CD14-positive monocyte (primary cell): ENCODE data around the gene INPP5A. TPM values are rescaled to one million over a fixed set of nuclear protein-coding genes. Genes with fewer than 3 reads are reported as not detected.
A peak's percentile ranks its signal among the peaks of the same experiment; 100 is the strongest.

Experiments
- DNase-seq, 3 donors: peaks; one replicate each; pipeline ENCODE4 v3.0.0-alpha.2; 2011 to 2022
- H2AFZ ChIP-seq: 2 replicates; pipeline ENCODE4 v1.6.0; 2012; ENCODE audit warnings: mild to moderate bottlenecking, low read depth, low read length, inconsistent platforms; ENCODE audit not compliant: insufficient read depth, poor library complexity, severe bottlenecking
- H3K27ac ChIP-seq, 2 donors: 1 replicate in 1 of 2; 2 replicates in 1 of 2; pipeline ENCODE4 v1.5.1; 2012 to 2013; ENCODE audit warnings: low read length in 2 of 2, control low read depth in 1 of 2, inconsistent platforms in 1 of 2, low read depth in 1 of 2, mild to moderate bottlenecking in 1 of 2
- H3K27me3 ChIP-seq, 2 donors: one replicate each; pipeline versions ENCODE4 v1.6.0 to v1.6.1; 2011 to 2013; ENCODE audit warnings: low read length in 2 of 2; ENCODE audit not compliant: control insufficient read depth in 2 of 2, insufficient read depth in 2 of 2
- H3K36me3 ChIP-seq, 2 donors: replicated peaks in 1 of 2; 1 replicate in 1 of 2; 2 replicates in 1 of 2; pipeline versions ENCODE4 v1.5.1 to v1.6.1; 2012 to 2013; ENCODE audit warnings: low read length in 2 of 2, control low read depth in 1 of 2, inconsistent platforms in 1 of 2, mild to moderate bottlenecking in 1 of 2; ENCODE audit not compliant: insufficient read depth in 2 of 2, control insufficient read depth in 1 of 2
- H3K4me1 ChIP-seq, 2 donors: 1 replicate in 1 of 2; 2 replicates in 1 of 2; pipeline versions ENCODE4 v1.5.1 to v1.6.1; 2012 to 2013; ENCODE audit warnings: low read length in 2 of 2, control low read depth in 1 of 2, inconsistent platforms in 1 of 2, mild to moderate bottlenecking in 1 of 2, moderate library complexity in 1 of 2; ENCODE audit not compliant: insufficient read depth in 2 of 2, control insufficient read depth in 1 of 2
- H3K4me2 ChIP-seq: replicated peaks from 2 replicates; pipeline ENCODE3; 2012; ENCODE audit warnings: low read length, moderate library complexity, mild to moderate bottlenecking; ENCODE audit not compliant: poor library complexity, severe bottlenecking; ENCODE audit errors: extremely low read depth
- H3K4me3 ChIP-seq, 3 experiments: fragments of 200-600 bp in 1 of 3; sonication (generic) in 1 of 3; replicated peaks in 1 of 3; 1 replicate in 2 of 3; 2 replicates in 1 of 3; pipeline ENCODE4 v1.5.1; 2011 to 2013; ENCODE audit warnings: low read length in 3 of 3, mild to moderate bottlenecking in 3 of 3, control low read depth in 2 of 3, low read depth in 2 of 3, inconsistent platforms in 1 of 3, moderate library complexity in 1 of 3
- H3K79me2 ChIP-seq: 2 replicates; pipeline ENCODE4 v1.6.0; 2012; ENCODE audit warnings: mild to moderate bottlenecking, control low read depth, inconsistent platforms, low read length, moderate library complexity; ENCODE audit not compliant: insufficient read depth
- H3K9ac ChIP-seq: 2 replicates; pipeline ENCODE4 v1.6.0; 2017; ENCODE audit warnings: low read length, mild to moderate bottlenecking; ENCODE audit not compliant: insufficient read depth, poor library complexity, severe bottlenecking
- H3K9me3 ChIP-seq, 2 donors: replicated peaks in 1 of 2; 1 replicate in 1 of 2; 2 replicates in 1 of 2; pipeline versions ENCODE4 v1.5.1 to v1.6.1; 2012 to 2013; ENCODE audit warnings: low read length in 2 of 2, control low read depth in 1 of 2; ENCODE audit not compliant: control insufficient read depth in 1 of 2, insufficient read depth in 1 of 2
- H4K20me1 ChIP-seq: 2 replicates; pipeline ENCODE4 v1.6.0; 2012; ENCODE audit warnings: mild to moderate bottlenecking, low read length, control low read depth, moderate library complexity; ENCODE audit not compliant: insufficient read depth
- H3K27ac Mint-ChIP-seq, 7 donors: one replicate each; pipeline ENCODE4 v1.8.0; 2020; ENCODE audit warnings: mild to moderate bottlenecking in 7 of 7, mixed read lengths in 7 of 7, moderate library complexity in 6 of 7, inconsistent platforms in 2 of 7
- H3K27me3 Mint-ChIP-seq, 3 donors: one replicate each; pipeline ENCODE4 v1.8.0; 2021 to 2022; ENCODE audit warnings: low read depth in 3 of 3, mild to moderate bottlenecking in 3 of 3, mixed read lengths in 3 of 3, moderate library complexity in 3 of 3, inconsistent platforms in 1 of 3
- H3K36me3 Mint-ChIP-seq, 2 donors: one replicate each; pipeline ENCODE4 v1.8.0; 2020; ENCODE audit warnings: mixed read lengths in 2 of 2, inconsistent platforms in 1 of 2, mild to moderate bottlenecking in 1 of 2
- H3K4me1 Mint-ChIP-seq: one replicate; pipeline ENCODE4 v1.8.0; 2020; ENCODE audit warnings: mild to moderate bottlenecking, mixed read lengths
- H3K4me3 Mint-ChIP-seq, 2 donors: one replicate each; pipeline ENCODE4 v1.8.0; 2020; ENCODE audit warnings: mild to moderate bottlenecking in 2 of 2, mixed read lengths in 2 of 2, moderate library complexity in 1 of 2
- H3K9me3 Mint-ChIP-seq, 7 donors: one replicate each; pipeline ENCODE4 v1.8.0; 2020 to 2022; ENCODE audit warnings: mixed read lengths in 7 of 7, mild to moderate bottlenecking in 6 of 7, moderate library complexity in 6 of 7, inconsistent platforms in 2 of 7
- WGBS: methylation state at CpG from one replicate; pipeline ENCODE4 v1.1.5; 2013; ENCODE audit warnings: missing lambda C conversion rate; ENCODE audit not compliant: insufficient coverage; 5-methylcytosine and 5-hydroxymethylcytosine counted together
- intact Hi-C, 2 donors: fragments of 100-400 bp; cut with micrococcal nuclease; formaldehyde crosslinking; loops; one replicate each; pipeline versions ENCODE4 v1.15.0 to v1.15.1; 2023
- polyA plus RNA-seq, 3 donors: library from polyadenylated mRNA; depleted of rRNA in 1 of 3; unstranded in 2 of 3; stranded (reverse) in 1 of 3; fragments of 300-500 nt in 2 of 3; fragments of >200 nt in 1 of 3; fragmentation: Illumina TruSeq in 2 of 3; gene quantifications; 1 replicate in 2 of 3; 2 replicates in 1 of 3; pipeline ENCODE4 v1.2.3, GENCODE V29; 2012 to 2021
- TF ChIP-seq, protein P1 (sequence below): fragments of 200-600 bp; IDR thresholded peaks from one replicate; pipeline ENCODE4 v1.8.0; 2022; ENCODE audit warnings: antibody characterized with exemption, mild to moderate bottlenecking

INPP5A gene
- polyA plus RNA-seq, 3 donors: 0.87 to 17.2 (median 2.9) TPM

DNA sequence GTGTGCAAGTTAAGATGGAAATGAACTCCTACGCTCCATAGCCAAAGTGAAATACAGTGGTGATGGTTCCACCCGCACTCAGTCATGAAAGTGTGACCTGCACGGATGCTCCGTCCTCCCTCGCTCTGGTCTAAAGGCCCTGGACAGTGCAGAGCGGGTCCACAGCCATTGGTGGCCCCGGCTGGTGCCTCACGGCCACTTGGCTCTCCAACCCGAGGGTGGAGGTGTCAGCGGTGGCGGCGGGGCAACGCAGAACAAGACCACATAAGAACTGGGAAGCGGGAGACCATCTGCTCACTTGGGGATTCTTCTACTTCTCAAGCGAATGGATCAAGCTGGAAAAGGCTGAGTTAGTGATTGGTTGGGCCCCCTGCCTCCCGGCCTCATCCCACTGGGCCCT is 187.6 kb downstream of the INPP5A start:
- no peak overlapping the region for H3K4me3 Mint-ChIP-seq
- WGBS: 99% methylated on average over 11 of the region's 16 CpGs
- Histone ChIP-seq H2AFZ (no peak overlapping the region), H3K9me3 (peaks cover 0 to 1% of the 10 kb centered on the region in 2 donors), H3K4me3 (no peak overlapping the region), H3K36me3 (peaks cover 39 to 60% of the 10 kb centered on the region in 2 donors), H4K20me1 (no peaks in the 10 kb centered on the region), H3K27me3 (no peaks in the 10 kb centered on the region), H3K79me2 (no peaks in the 10 kb centered on the region), H3K27ac (no peak overlapping the region), H3K9ac (no peak overlapping the region), H3K4me1 (no peaks in the 10 kb centered on the region), H3K4me2 (no peak overlapping the region)
- peaks cover 55 to 76% of the 10 kb centered on the region in 2 donors for H3K36me3 Mint-ChIP-seq
- TF ChIP-seq, protein P1, sequence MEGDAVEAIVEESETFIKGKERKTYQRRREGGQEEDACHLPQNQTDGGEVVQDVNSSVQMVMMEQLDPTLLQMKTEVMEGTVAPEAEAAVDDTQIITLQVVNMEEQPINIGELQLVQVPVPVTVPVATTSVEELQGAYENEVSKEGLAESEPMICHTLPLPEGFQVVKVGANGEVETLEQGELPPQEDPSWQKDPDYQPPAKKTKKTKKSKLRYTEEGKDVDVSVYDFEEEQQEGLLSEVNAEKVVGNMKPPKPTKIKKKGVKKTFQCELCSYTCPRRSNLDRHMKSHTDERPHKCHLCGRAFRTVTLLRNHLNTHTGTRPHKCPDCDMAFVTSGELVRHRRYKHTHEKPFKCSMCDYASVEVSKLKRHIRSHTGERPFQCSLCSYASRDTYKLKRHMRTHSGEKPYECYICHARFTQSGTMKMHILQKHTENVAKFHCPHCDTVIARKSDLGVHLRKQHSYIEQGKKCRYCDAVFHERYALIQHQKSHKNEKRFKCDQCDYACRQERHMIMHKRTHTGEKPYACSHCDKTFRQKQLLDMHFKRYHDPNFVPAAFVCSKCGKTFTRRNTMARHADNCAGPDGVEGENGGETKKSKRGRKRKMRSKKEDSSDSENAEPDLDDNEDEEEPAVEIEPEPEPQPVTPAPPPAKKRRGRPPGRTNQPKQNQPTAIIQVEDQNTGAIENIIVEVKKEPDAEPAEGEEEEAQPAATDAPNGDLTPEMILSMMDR: no peak
- peaks cover 0 to 3% (median 0%) of the 10 kb centered on the region in 3 donors for H3K27me3 Mint-ChIP-seq
- peak overlapping the region in 1 of 7 donors; percentile 67 for H3K27ac Mint-ChIP-seq
- no peak for DNase-seq
- H3K9me3 Mint-ChIP-seq: peaks cover 0 to 2% (median 0%) of the 10 kb centered on the region in 7 donors
- intact Hi-C loops: no loop called here
- H3K4me1 Mint-ChIP-seq: peaks cover 2% of the 10 kb centered on the region

DNA sequence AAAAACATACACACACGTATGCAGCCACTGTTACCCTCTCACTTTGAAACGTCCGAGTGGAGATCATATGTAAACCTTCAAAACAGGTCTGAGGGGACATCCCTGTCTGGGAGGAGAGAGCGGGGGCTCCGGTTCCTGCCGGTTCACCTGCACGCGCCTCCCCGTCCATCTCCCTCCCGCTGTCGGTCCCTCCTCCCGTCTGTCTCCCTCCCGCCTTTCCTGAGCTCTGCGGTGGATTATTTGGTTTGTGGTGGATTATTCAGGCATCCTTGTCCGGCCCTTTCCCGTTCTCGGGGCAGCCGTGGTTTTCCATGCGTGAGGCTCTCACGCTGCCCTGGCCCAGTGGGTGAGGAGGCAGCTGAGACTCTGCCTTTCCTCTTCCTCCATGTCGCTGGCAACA is 188.6 kb downstream of the INPP5A start:
- Histone ChIP-seq H3K9me3 (no peaks in the 10 kb centered on the region), H3K4me1 (no peaks in the 10 kb centered on the region), H3K9ac (no peak overlapping the region), H3K79me2 (no peaks in the 10 kb centered on the region), H3K4me2 (no peak overlapping the region), H4K20me1 (no peaks in the 10 kb centered on the region), H3K4me3 (no peak overlapping the region), H2AFZ (no peak overlapping the region), H3K27ac (no peak overlapping the region), H3K36me3 (peaks cover 41 to 69% of the 10 kb centered on the region in 2 donors), H3K27me3 (no peaks in the 10 kb centered on the region)
- H3K9me3 Mint-ChIP-seq: peaks cover 0 to 1% (median 0%) of the 10 kb centered on the region in 7 donors
- peaks cover 2% of the 10 kb centered on the region for H3K4me1 Mint-ChIP-seq
- peaks cover 60 to 84% of the 10 kb centered on the region in 2 donors for H3K36me3 Mint-ChIP-seq
- TF ChIP-seq, protein P1: no peak
- H3K27me3 Mint-ChIP-seq: peaks cover 0 to 3% (median 0%) of the 10 kb centered on the region in 3 donors
- H3K27ac Mint-ChIP-seq: peak overlapping the region in 2 of 7 donors; percentile 15 to 33
- H3K4me3 Mint-ChIP-seq: no peak overlapping the region
- DNase-seq: no peak
- 98% methylated on average over 13 of the region's 21 CpGs for WGBS
- intact Hi-C loops: no loop called here
